K562 (cell line): Measurements from ENCODE around the gene NCAPD2. TPM values are rescaled to one million over a fixed set of nuclear protein-coding genes. Genes with fewer than 3 reads are reported as not detected.
A peak's percentile ranks its signal among the peaks of the same experiment; 100 is the strongest.

Source experiments
- ATAC-seq: fragments of 200-7000 bp; cut with Tn5 transposase; 3 replicates; pipeline ENCODE4 v1.9.1; 2020; ENCODE audit warnings: moderate library complexity
- BruUV-seq: library from RNA; stranded (reverse); fragments of 400-500 nt; replicated peaks from 2 replicates; lab custom pipeline; 2021; lab: Mats Ljungman, UMichigan
- CTCF ChIA-PET: fragments of 300-600 bp; formaldehyde crosslinking; extraction: SDS; loops from one replicate; lab custom pipeline; 2021; ENCODE audit warnings: low intra/inter-chr PET ratio; lab: Yijun Ruan, JAX
- POLR2A ChIA-PET: fragments of 300-600, 350-650 bp; sonication (Branson Sonifier 250); formaldehyde crosslinking; extraction: SDS; loops from one replicate; lab custom pipeline; 2021; ENCODE audit warnings: antibody characterized with exemption, inconsistent platforms; lab: Yijun Ruan, JAX
- DNase-seq, 4 experiments: peaks; one replicate each; pipeline versions ENCODE4 v3.0.0 to v3.0.0-alpha.2; 2011 to 2018; ENCODE audit warnings: low spot score in 3 of 4, mixed read lengths in 3 of 4; ENCODE audit errors: extremely low read depth in 1 of 4
- FAIRE-seq: peaks from 2 replicates; lab custom pipeline; 2011; peaks lifted over from hg19 to GRCh38; lab: Jason Lieb, UNC
- H2AFZ ChIP-seq: 2 replicates; pipeline ENCODE4 v1.6.0; 2011; ENCODE audit warnings: low read depth, low read length, control low read depth, inconsistent platforms
- H3K27ac ChIP-seq: fragments of 200-600 bp; 3 replicates; pipeline ENCODE4 v1.8.0; 2011; ENCODE audit warnings: low read depth, mild to moderate bottlenecking, control low read depth, inconsistent platforms, low read length, moderate library complexity, mixed read lengths; ENCODE audit errors: extremely low read depth
- H3K27me3 ChIP-seq, 2 experiments: fragments of 300-600 bp in 1 of 2; 2 replicates in 1 of 2; 3 replicates in 1 of 2; pipeline versions ENCODE4 v1.6.0 to v1.8.0; 2011; ENCODE audit warnings: inconsistent platforms in 2 of 2, low read length in 2 of 2, mild to moderate bottlenecking in 1 of 2, mixed read lengths in 1 of 2, moderate library complexity in 1 of 2; ENCODE audit not compliant: control insufficient read depth in 2 of 2, insufficient read depth in 2 of 2
- H3K36me3 ChIP-seq: fragments of 300-600 bp; 3 replicates; pipeline ENCODE4 v1.8.0; 2011; ENCODE audit warnings: mild to moderate bottlenecking, low read length, inconsistent platforms; ENCODE audit not compliant: control insufficient read depth, insufficient read depth
- H3K4me1 ChIP-seq, 2 experiments: fragments of 200-600 bp in 1 of 2; replicated peaks in 1 of 2; 2 replicates in 1 of 2; 3 replicates in 1 of 2; pipeline versions ENCODE4 v1.5.1 to v1.8.0; 2011; ENCODE audit warnings: inconsistent platforms in 2 of 2, low read length in 2 of 2, mild to moderate bottlenecking in 1 of 2, mixed read lengths in 1 of 2, moderate library complexity in 1 of 2; ENCODE audit not compliant: control insufficient read depth in 2 of 2, insufficient read depth in 2 of 2
- H3K4me2 ChIP-seq: 2 replicates; pipeline ENCODE4 v1.6.1; 2011; ENCODE audit warnings: low read length, control low read depth, inconsistent platforms, mixed read lengths; ENCODE audit not compliant: insufficient read depth
- H3K4me3 ChIP-seq: fragments of 200-600 bp; sonication (generic), shearing (Covaris generic); 2 replicates; pipeline ENCODE4 v1.5.1; 2016; ENCODE audit warnings: control low read depth, inconsistent platforms
- H3K79me2 ChIP-seq: fragments of 200-600 bp; 3 replicates; pipeline ENCODE4 v1.8.0; 2011; ENCODE audit warnings: low read length, inconsistent platforms; ENCODE audit not compliant: control insufficient read depth, insufficient read depth
- H3K9ac ChIP-seq, 2 experiments: 2 replicates each; pipeline versions ENCODE4 v1.6.0 to v1.6.1; 2011; ENCODE audit warnings: low read depth in 2 of 2, low read length in 2 of 2, control low read depth in 1 of 2, inconsistent platforms in 1 of 2, mild to moderate bottlenecking in 1 of 2, mixed read lengths in 1 of 2; ENCODE audit not compliant: insufficient read depth in 1 of 2
- H3K9me1 ChIP-seq: one replicate; pipeline ENCODE4 v1.6.0; 2011; ENCODE audit warnings: inconsistent platforms, mild to moderate bottlenecking, low read length, moderate library complexity; ENCODE audit not compliant: control insufficient read depth, insufficient read depth
- H3K9me3 ChIP-seq: replicated peaks from 2 replicates; pipeline ENCODE4 v1.5.1; 2011; ENCODE audit warnings: low read depth, low read length, inconsistent platforms; ENCODE audit not compliant: control insufficient read depth, insufficient read depth
- H4K20me1 ChIP-seq: replicated peaks from 2 replicates; pipeline ENCODE4 v1.6.1; 2011; ENCODE audit warnings: low read length, inconsistent platforms, mixed read lengths; ENCODE audit not compliant: control insufficient read depth, insufficient read depth
- CREB3 ChIP-seq: fragments of 450-650 bp; conservative IDR thresholded peaks from 2 replicates; pipeline ENCODE4 v1.6.1; 2016; ENCODE audit warnings: missing genetic modification characterization, low read depth, mild to moderate bottlenecking, missing compliant biosample characterization, moderate library complexity
- CTCF ChIP-seq, 3 experiments: IDR thresholded peaks in 2 of 3; conservative IDR thresholded peaks in 1 of 3; 2 replicates each; pipeline ENCODE4 v1.5.1; 2011 to 2012; ENCODE audit warnings: low read length in 3 of 3, mild to moderate bottlenecking in 3 of 3, control low read depth in 2 of 3, improper control_type of control experiment in 1 of 3, inconsistent platforms in 1 of 3, low read depth in 1 of 3, mixed read lengths in 1 of 3, moderate library complexity in 1 of 3; ENCODE audit not compliant: insufficient read depth in 2 of 3
- GTF2E2 ChIP-seq: fragments of 200-800 bp; sonication (Bioruptor generic); IDR thresholded peaks from 2 replicates; pipeline ENCODE4 v1.6.1; 2016; ENCODE audit warnings: missing genetic modification characterization, missing compliant biosample characterization
- RBM14 ChIP-seq: fragments of 200-400 bp; formaldehyde crosslinking; IDR thresholded peaks from 2 replicates; pipeline ENCODE4 v1.6.1; 2018; ENCODE audit warnings: low read depth, mild to moderate bottlenecking, low read length, moderate library complexity, borderline replicate concordance; ENCODE audit not compliant: insufficient read depth
- RCOR1 ChIP-seq, 2 experiments: IDR thresholded peaks; 2 replicates each; pipeline ENCODE4 v1.6.1; 2012; ENCODE audit warnings: low read depth in 2 of 2, low read length in 2 of 2, borderline replicate concordance in 1 of 2, improper control_type of control experiment in 1 of 2
- SMARCB1 ChIP-seq: IDR thresholded peaks from 2 replicates; pipeline ENCODE4 v1.6.1; 2011; ENCODE audit warnings: improper control_type of control experiment, low read depth; ENCODE audit not compliant: insufficient read length
- SNRNP70 ChIP-seq: fragments of 200-400 bp; formaldehyde crosslinking; optimal IDR thresholded peaks from 2 replicates; pipeline ENCODE3; 2017; ENCODE audit warnings: low read depth, low read length
- STAT5A ChIP-seq: IDR thresholded peaks from 2 replicates; pipeline ENCODE4 v1.6.1; 2012; ENCODE audit warnings: low read length, inconsistent platforms, borderline replicate concordance
- TCF7 ChIP-seq: sonication (generic); IDR thresholded peaks from 2 replicates; pipeline ENCODE4 v1.6.1; 2016; ENCODE audit warnings: antibody characterized with exemption, borderline replicate concordance
- THAP7 ChIP-seq: fragments of 250-450 bp; sonication (Bioruptor Pico); IDR thresholded peaks from 2 replicates; pipeline ENCODE4 v1.5.0; 2021
- U2AF2 ChIP-seq: fragments of 200-400 bp; formaldehyde crosslinking; optimal IDR thresholded peaks from 2 replicates; pipeline ENCODE3; 2017; ENCODE audit warnings: low read depth, mild to moderate bottlenecking, low read length
- ZNF165 ChIP-seq: fragments of 250-450 bp; sonication (Bioruptor Pico); IDR thresholded peaks from 2 replicates; pipeline ENCODE4 v1.4.0; 2020; ENCODE audit warnings: borderline replicate concordance
- ZNF699 ChIP-seq: fragments of 250-450 bp; sonication (Bioruptor Pico); IDR thresholded peaks from 2 replicates; pipeline ENCODE4 v1.8.0; 2021; ENCODE audit warnings: mild to moderate bottlenecking, moderate library complexity; ENCODE audit not compliant: insufficient replicate concordance
- ZNF717 ChIP-seq: fragments of 250-450 bp; sonication (Bioruptor Pico); IDR thresholded peaks from 2 replicates; pipeline ENCODE4 v1.5.0; 2021
- WGBS: fragments of 100-300 bp; shearing (Covaris generic); methylation state at CpG from one replicate; pipeline ENCODE4 v1.1.6; 2016; ENCODE audit warnings: low coverage, mixed read lengths; ENCODE audit not compliant: insufficient coverage; ENCODE audit errors: missing lambda C conversion rate; 5-methylcytosine and 5-hydroxymethylcytosine counted together
- in situ Hi-C: fragments of 300-500 bp; cut with MboI; formaldehyde crosslinking; loops from 4 replicates; pipeline ENCODE4 v1.15.0; 2018; ENCODE audit warnings: inconsistent platforms, mixed read lengths
- intact Hi-C: fragments of 100-400 bp; cut with micrococcal nuclease; formaldehyde crosslinking; loops from 2 replicates; pipeline ENCODE4 v1.14.2; 2022
- polyA plus RNA-seq, 8 experiments: library from polyadenylated mRNA; depleted of rRNA in 4 of 8; stranded (reverse) in 5 of 8; unstranded in 3 of 8; fragments of >200 nt; fragmentation: Nextera tagmentation in 2 of 8; fragmentation: Illumina TruSeq in 1 of 8; extraction: Ambion mirVana in 2 of 8; extraction: Trizol in 1 of 8; gene quantifications; 2 replicates each; pipeline versions ENCODE4 v1.2.1 to v1.2.3, GENCODE V29; 2011 to 2014; ENCODE audit warnings: inconsistent platforms in 1 of 8, missing spikeins in 1 of 8
- total RNA-seq, 7 experiments: library from RNA; depleted of rRNA in 6 of 7; stranded (reverse); fragments of >200 nt in 6 of 7; fragmentation: Illumina TruSeq in 2 of 7; extraction: Trizol in 2 of 7; gene quantifications; 2 replicates each; pipeline versions ENCODE4 v1.2.1 to v1.2.3, GENCODE V29; 2011 to 2021; ENCODE audit warnings: low replicate concordance in 1 of 7

NCAPD2 gene
- total and polyA plus RNA-seq, 9 of the 15 experiments (the other 6 are each of a cell fraction or from before 2014, with no cell fraction given) = 16.9 to 93.7 (median 68.3) TPM

DNA sequence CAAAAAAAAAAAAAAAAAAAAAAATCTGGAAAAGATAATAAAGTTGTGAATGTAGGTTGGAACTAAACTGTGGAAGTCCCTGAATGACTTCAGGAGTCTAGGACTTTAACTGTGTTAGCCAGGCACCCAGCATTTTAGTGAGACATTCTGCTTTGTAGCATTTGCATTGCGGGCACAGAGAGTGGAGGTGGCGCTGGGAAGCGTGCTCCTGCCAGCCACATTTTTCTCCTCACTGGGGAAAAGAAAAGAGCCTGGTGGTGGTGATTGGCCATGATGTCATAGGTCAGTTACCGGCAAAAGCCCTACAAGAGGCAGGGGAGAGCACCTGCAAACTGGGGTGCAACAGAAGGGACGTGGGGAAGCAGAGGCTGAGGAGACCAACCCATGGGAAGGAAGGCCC is 30.7 kb downstream of the NCAPD2 start (continued):
- TF ChIP-seq ZNF699 (CRISPR knock-in tag) = no peak
- no peak for TF ChIP-seq ZNF717
- TF ChIP-seq GTF2E2 (tag) = no peak
- TF ChIP-seq STAT5A = no peak
- TF ChIP-seq ZNF165 (CRISPR knock-in tag) = no peak
- no peak for TF ChIP-seq U2AF2
- no peak for TF ChIP-seq CREB3 (tag)
- TF ChIP-seq CTCF (IDR thresholded peaks at IDR 0.05 in 2 of 3, conservative IDR thresholded peaks at IDR 0.05 in 1 of 3; ENCODE audit: insufficient read depth in 2 of 3, low read depth in 1 of 3, low read length in 3 of 3) = no peak

GRCh38 chr12:6526201-6526600 is 32.3 kb downstream of the NCAPD2 start:
- H4K20me1 ChIP-seq = no peaks in the 10 kb centered on the region
- H3K9me1 ChIP-seq = no peaks in the 10 kb centered on the region
- no peak overlapping the region for H3K4me3 ChIP-seq
- no peaks in the 10 kb centered on the region for H3K4me1 ChIP-seq
- H3K9ac ChIP-seq = no peak overlapping the region; a peak in 1 of 4 replicates
- no peak overlapping the region for H3K4me2 ChIP-seq
- H3K27me3 ChIP-seq = no peaks in the 10 kb centered on the region
- H3K79me2 ChIP-seq = no peaks in the 10 kb centered on the region
- DNase-seq (no peak), ATAC-seq (no peak), FAIRE-seq (no peak)
- CTCF ChIA-PET = no interaction called here
- no peaks in the 10 kb centered on the region for H3K9me3 ChIP-seq
- no peak overlapping the region for H2AFZ ChIP-seq
- intact Hi-C loops = no loop called here
- no peak overlapping the region for H3K27ac ChIP-seq
- TSS peak; percentile 19 for BruUV-seq
- WGBS = 94% methylated on average over 3 of the region's 7 CpGs
- POLR2A ChIA-PET = interaction anchor here (0.6 to 0.7 kb wide), 3 partner anchors 20 to 102 kb away, joined by 3 read pairs; no protein-coding TSS in a partner anchor
- in situ Hi-C loops = no loop called here
- peaks cover 100% of the 10 kb centered on the region for H3K36me3 ChIP-seq
- TF ChIP-seq SMARCB1 (no peak), SNRNP70 (no peak), RBM14 (no peak), THAP7 (no peak), RCOR1 (IDR thresholded peaks at IDR 0.05; ENCODE audit: borderline replicate concordance in 1 of 2, low read depth in 2 of 2, low read length in 2 of 2) (no peak), TCF7 (no peak)
